ENCODE results near the gene SMPD3.

Gene SMPD3

DNA sequence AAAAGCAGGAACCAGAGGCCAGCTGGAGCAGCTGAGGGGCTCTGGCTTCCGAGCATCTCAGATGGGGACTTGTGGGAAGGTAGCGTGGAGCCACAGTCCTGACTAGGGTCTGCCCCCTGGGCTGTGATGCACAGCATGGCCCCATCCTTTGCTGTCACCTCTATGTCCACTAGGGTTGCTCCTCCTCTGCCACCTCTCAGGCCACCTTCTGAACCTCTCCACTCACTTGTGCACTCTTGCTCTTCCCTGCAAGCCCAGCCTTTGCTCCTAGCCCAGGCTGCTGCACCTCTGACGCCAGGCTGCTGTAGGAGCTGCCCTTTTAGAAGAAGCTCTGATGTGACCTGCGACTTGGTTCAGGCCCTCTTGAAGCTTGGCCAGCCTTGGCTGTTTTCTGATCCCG is 24.3 kb upstream of the SMPD3 start:
- in situ Hi-C loops (cut with MboI; ENCODE audit: low sequenced_read_pairs), result no loop called here

DNA sequence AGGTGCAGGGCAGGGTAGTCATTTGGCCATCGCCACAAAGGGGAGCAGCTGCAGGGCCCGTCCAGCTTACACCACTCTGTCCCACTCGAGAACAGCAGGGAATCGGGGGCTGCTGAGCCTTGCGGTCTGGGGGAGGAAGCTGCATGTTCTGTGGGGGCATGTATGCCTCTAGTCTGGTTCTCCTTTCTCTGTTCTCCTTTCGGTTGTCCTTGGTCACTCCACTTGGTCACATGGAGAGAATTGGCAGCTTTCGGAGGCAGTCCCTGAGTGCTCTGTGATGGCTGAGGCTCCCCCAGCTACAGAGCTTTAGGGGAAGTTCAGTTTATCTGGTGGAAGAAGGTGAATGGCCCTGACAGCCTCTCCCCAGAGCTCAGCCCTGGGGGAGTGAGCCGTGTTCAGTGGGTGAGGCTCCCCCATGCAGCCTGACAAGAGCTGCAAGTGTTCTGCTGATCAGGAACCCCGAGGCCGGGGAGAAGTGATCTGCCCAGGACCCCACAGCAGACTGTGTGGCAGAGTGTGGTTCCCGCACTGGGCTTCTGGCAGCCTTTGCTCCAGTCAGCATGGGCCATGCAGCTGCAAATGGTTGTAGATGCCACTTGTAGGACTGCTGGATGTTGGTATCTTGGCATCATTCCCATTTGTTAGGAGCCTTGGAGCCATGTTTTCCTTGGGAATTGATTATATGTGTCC is 22.3 kb upstream of the SMPD3 start:
- in situ Hi-C loops (cut with MboI; ENCODE audit: low sequenced_read_pairs), result no loop called here

DNA sequence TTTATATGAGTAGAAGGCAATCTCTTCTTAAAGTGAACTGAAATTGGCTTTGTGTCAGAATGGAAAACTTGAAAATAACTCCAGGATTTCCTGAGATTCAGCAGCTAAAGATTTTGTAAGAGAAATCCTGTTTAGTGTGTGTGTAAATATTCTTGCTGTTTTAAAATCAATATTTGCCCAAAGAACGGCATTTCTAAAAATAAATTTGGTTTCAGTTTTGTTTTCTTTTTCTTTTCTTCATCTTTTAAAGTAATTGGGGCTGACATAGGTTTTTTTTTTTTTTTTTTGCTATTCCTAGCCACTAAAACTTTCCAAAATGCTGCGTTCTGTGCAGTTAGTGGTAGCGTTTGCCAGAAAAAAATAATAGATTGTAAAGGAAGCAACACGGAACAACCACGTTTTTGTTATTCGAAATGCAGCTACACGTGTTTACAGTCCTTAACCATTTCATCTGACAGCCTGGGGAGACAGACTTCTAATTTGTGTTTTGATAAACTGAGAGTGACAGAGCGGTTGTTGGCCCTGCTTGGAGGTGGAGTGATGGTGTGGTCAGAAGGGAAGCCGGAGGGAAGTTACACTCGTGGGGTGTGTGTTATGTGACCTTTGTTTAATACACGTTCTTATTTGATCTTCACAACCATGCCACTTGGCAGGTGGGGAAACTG is 21.6 kb upstream of the SMPD3 start:
- in situ Hi-C loops (cut with MboI; ENCODE audit: low sequenced_read_pairs), result no loop called here

DNA sequence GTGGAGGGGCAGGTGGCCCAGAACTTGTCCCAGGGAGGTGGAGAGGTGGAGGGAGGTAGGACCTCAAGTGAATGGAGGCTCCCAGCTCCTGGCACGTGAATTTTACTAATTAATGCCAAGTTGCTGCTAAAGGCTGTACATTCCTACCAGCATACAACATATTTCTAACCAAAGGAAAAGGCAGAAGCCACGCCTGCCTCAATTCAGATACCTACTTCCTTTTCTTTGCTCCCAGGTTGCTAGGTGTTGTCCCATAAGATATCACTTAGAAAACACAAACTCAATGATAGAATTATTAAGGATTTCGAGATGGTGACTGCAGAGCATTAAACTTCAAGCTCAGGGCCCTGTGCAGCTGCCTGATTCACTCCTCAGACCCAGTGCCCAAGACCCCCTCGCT is 20.5 kb upstream of the SMPD3 start:
- in situ Hi-C loops (cut with MboI; ENCODE audit: low sequenced_read_pairs), result no loop called here

DNA sequence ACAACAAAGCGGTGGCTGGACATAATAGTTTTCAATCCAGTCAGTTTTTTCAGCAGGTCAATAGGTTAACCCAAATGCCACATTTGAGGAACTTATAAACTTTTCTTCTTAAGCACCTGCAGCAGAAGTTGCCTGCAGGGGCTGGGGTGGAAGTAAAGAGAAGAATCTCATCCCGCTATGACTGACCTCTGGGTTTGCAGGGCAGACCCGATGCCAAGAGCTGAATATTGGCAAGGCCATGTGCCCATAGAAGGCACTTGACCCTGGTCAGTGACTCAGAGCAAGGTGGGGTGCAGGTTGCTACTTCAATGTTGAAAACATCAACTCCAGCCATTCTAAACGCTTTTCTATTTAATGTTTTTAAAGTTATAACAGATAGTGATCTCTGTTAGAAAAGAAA is 17.9 kb upstream of the SMPD3 start:
- in situ Hi-C loops (cut with MboI; ENCODE audit: low sequenced_read_pairs), result no loop called here

DNA sequence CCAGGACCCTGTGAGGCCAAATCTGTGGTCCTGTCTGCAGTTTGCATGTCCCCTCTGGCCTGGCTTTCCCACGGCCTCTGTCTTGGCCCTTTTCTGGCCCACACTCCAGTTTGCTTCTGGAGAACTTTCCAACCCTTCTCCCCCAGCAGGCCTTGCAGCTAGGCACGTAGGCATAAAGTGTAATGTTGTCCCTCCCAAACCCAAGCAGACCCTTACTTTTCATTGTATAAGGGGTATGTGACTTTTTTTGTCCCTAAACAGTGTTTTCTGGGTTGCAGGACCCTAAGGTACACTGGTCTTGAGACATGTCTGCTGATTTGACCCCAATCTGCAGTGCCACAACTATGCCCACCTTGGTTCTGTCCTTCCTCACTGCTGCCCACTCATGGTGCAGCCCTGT is 15.6 kb upstream of the SMPD3 start:
- in situ Hi-C loops (cut with MboI; ENCODE audit: low sequenced_read_pairs), result no loop called here

DNA sequence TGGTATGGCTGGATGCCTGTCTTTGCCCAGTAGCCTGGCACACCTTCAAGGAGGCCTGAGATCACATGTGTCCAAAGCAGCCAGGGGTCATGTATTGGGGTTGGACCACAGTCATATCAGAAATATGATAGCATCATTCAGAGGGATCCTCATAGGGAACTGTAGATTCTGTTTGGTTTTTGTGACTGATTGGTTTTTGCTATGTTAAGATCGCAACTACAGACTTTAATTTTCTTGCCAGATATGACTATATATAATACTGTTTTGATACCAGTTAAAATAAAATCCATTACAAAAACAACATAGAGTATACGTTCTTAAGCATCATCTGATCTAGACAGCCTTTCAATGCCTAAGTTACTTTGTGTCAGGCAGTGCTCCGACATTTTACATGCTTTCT is 11.8 kb upstream of the SMPD3 start:
- in situ Hi-C loops (cut with MboI; ENCODE audit: low sequenced_read_pairs), result no loop called here

DNA sequence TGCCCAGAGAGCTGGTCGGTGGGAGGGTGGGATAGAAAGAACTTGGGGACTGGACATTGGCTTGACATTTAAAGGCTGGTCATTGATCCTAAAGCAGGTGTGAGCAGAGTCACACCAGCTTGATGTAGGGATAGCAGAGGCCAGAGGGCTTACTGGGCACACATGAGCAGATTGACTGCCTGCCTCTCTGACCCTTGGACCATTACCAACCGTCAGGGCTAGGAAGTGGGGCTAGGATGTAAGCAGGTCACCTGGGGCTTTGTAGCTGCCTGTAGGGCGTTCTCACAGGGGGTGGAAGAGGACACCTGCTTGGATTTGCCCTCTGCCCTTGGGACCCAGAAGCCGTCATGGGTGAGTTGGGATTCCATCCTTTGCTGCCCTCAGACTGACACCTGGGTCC is 11.1 kb upstream of the SMPD3 start:
- in situ Hi-C loops (cut with MboI; ENCODE audit: low sequenced_read_pairs), result no loop called here

DNA sequence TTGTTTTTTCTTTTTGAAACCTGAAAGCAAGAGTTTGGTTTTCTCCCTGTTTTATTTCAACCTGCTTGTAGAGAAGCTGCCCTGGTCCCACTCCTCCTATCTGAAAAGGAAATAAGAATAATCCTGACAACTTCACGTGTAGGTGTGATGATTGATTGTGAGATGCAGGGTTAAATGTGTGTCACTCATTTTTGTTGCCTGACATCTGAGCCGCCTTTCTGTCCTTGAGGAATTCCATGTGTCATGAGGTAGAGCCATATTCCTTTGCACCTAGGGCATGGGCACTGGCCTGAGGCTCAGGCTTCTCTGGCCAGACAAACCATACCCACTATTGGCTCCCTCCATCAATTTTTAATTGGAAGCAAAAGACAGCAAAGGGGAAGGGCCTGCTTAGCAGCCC is 10.2 kb upstream of the SMPD3 start:
- in situ Hi-C loops (cut with MboI; ENCODE audit: low sequenced_read_pairs), result no loop called here

DNA sequence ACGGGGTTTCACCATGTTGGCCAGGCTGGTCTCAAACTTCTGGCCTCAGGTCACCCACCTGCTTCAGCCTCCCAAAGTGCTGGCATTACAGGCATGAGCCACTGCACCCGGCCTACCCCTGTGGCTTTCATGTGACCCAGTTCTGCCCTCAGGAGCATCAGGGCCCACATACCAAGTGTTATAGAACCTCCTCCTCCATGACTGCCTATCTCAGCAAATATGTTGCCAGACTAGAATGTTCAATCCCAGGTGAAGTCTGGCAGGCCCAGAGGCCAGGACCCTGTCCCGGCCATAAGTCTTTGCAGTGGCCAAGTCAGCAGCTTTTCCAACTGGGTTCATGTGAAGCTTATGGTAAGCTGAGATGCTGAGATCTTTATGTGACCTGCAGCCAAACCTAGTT is 9.8 kb upstream of the SMPD3 start:
- in situ Hi-C loops (cut with MboI; ENCODE audit: low sequenced_read_pairs), result no loop called here

DNA sequence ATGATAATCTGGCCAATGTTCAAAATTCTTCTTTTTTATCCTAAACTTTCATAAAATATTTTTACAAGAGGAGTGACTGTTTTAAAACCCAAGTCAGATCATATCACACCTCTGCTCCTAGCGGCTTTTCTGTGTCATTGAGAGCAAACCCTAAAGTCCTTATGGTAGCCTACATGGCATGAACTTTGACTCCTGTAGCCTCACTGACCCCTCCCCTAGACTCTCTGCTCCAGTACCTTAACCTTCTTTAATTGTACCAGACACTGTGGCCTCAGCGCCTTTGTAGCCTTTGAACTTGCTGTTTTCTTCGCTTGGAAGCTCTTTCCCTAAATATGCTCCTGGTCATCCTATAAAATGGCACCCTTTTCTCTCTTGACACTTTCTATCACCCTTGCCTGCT is 7.3 kb upstream of the SMPD3 start:
- in situ Hi-C loops (cut with MboI; ENCODE audit: low sequenced_read_pairs), result no loop called here

DNA sequence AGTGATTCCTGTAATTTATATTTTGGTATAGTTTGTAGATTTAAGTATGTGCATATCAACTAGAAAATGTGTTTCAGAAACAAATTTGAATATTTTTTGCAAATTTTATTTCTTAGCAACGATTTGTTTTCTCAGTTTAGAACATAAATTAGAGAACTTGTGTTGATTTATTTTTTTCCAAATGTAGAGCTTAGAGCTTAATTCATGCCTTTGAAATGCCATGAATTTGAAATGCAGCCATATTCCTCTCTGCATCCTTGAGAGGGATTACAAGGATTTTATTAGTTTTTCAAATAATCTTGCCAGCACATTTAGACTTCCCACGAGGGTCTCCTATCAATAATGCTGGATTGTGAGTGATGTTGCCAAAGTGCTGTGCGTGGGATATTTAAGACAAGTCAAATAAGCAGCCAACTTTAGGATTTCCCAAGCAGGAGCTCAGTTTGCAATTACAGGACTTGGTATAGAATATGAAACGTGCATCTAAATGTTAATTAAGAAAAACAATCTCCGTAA is 6.7 kb upstream of the SMPD3 start:
- in situ Hi-C loops (cut with MboI; ENCODE audit: low sequenced_read_pairs), result no loop called here

DNA sequence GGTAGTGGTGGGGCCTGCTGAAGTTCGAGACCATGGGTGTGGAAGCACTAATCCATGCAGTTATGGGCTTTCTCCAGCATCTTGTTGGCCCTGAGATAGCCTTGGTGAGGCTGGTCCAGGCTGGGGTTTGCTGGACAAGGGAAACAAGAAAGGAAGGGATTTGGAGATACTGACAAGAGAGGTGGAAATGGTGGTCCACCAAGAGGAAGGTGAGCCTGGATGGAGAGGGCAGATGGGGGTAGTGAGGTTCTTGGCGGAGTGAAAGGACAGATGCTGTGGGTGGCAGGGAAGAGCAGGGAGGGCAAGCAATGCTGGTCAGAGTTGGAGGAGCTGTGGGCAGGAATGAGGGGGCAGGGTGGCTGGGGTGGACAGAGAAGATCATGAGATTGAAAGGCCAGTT is 5.5 kb upstream of the SMPD3 start:
- in situ Hi-C loops (cut with MboI; ENCODE audit: low sequenced_read_pairs), result no loop called here

DNA sequence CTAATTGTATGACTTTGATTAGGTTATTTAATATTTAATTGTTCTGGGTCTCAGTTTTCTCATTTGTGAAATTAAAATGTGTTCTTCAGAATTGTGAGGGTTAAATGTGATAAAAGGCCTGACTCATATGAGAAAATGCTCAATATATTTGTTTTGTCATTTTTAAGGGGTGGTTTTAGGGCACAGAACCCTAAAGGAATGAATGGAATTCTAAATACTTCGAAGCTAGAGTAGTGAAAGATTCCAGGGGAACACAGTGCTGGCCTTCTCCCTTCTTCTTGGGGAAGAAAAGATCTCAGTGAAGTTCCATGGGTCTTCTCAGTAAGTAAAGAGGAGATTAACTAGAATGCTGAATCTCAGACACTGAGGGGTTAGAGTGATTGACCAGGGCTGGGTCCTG is 3.9 kb upstream of the SMPD3 start:
- in situ Hi-C loops (cut with MboI; ENCODE audit: low sequenced_read_pairs), result no loop called here

DNA sequence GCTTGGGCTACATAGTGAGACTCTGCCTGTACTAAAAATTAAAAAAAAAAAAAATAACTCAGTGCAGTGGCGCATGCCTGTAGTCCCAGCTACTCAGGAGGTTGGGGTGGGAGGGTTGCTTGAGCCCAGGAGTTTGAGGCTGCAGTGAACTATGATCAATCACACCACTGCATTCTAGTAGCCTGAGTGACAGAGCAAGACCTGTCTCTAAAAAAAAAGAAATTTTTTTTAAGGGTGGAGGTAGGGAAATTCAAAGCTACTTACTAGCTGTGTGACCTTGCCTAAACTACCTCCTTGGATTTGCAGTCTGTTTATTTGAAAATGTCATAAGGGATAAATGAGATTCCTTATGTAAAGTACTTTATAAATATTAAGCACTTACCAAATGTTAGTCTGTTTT is 3.4 kb upstream of the SMPD3 start:
- in situ Hi-C loops (cut with MboI; ENCODE audit: low sequenced_read_pairs), result no loop called here

DNA sequence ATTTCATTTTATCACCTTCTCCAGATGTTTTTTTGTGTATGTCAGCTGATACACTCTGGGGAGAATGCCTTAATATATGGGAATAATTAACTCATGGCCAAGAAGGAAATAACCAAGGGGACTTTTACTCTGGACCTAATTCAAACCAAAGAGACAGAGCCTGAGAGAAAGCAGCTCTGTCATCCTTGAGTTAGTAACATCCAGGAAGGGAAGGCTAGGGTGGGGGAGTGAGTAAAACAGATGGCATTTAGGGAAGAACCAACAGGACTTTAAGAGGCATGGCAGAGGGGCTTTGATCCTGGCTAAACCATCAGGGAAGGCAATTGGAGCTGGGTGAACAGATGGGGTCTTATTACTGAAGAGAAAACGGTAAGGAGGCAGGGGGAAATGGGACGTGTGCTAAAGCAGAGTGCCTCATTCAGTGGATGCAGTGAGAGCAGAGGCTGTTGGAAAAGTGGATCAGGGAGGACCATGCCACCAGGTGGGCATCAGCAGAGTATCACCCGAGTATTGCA is 2.5 kb upstream of the SMPD3 start:
- in situ Hi-C loops (cut with MboI; ENCODE audit: low sequenced_read_pairs), result no loop called here

DNA sequence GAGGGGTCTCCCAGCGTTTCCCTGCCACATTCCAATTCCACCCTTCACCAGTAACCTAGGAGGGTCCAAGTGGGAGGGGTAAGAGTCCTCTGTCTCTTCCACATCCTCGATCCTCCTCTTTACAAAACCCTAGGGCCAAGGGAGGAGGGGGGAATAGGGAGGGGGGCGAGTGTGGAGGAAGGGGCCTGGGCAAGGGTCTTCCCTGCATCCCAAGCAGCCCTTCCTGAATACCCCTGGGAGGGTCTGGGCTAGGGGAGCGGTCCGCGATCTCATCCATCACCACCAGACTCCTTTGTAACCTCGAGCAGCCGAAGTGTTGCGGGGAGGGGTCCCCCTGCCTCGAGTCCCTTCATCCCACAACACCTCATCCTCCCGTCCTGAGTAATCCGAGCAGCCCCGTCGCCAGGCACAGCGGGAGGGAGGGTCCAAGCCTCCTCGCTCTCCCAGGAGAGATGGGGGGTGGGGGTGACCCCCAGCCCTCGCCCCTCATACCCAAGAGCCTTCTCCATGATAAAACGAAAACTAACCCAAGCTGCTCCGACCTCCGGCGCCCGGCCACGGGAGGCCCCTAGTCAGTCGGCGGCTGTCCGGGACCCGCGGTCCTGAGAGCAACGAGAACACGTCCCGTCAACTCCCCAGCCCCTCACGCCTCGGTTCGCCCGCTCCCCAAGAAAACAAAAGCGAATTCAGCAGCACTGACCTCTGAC is 502 bp downstream of the SMPD3 start:
- in situ Hi-C loops (cut with MboI; ENCODE audit: low sequenced_read_pairs), result no loop called here

DNA sequence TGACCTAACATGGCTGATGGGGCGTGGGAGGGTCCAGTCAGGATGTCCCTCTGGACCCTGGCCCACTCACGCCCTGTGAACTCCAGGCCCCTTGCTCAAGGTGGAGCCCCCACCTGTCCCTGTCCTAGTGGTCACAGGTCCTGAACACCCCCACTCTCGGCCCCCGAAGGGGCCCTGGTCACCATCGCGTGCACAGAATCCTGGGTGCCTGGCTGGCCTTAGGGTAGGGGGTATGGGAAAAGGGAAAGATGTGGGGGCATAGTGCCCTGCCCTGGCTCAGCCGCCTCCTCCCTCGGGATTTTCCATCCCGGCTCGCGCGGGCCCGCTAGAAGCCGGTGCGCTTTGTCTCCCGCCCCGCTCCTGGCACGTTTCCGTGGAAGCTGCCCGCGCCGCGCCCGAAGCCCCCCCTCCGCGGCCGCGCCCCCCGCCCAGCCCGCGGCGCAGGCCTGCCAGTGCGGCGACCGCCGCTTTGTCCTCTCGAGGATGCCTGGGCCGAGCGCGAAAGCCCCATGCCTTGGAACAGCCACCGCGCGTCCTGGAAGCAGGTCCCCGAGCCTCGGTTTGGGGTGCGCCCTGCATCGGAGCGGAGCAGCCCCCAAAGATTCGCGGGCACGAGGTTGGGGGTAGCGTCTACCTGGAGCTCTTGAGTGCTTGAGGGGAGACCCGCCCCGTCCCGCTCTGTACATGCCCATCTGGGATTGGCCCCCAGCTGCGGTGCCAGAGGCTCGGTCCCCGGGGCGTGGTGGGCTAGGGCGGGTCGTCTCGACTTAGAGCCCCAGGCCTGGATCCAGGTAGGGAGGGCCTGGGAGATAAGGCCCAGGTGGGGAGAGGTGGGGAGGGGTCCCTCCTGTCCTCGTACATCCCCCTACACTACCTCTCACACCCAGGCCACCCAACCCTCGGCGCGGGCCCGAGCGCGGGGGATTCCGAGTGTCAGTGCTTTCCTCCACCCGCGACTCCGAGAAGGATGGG is 1.3 kb downstream of the SMPD3 start:
- in situ Hi-C loops (cut with MboI; ENCODE audit: low sequenced_read_pairs), result no loop called here

DNA sequence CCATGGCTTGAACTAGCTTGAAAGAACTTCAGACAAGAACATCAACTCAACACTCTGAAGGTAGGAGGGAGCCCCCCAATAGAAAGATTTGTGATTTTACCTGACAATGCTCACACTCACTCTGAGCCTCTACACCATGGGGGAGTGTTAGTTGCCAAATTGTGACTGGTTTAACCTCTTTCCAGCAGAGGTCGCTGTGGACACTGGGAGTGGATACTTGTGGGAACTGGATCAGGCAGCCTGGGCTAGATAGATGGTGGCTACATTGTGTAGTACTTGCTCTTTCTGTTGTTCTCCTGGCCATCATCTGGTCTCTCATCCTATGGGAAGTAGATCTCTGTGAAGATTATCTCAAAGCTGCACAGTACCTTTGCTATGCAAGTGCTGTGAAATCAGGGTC is 2.9 kb downstream of the SMPD3 start:
- in situ Hi-C loops (cut with MboI; ENCODE audit: low sequenced_read_pairs), result no loop called here

DNA sequence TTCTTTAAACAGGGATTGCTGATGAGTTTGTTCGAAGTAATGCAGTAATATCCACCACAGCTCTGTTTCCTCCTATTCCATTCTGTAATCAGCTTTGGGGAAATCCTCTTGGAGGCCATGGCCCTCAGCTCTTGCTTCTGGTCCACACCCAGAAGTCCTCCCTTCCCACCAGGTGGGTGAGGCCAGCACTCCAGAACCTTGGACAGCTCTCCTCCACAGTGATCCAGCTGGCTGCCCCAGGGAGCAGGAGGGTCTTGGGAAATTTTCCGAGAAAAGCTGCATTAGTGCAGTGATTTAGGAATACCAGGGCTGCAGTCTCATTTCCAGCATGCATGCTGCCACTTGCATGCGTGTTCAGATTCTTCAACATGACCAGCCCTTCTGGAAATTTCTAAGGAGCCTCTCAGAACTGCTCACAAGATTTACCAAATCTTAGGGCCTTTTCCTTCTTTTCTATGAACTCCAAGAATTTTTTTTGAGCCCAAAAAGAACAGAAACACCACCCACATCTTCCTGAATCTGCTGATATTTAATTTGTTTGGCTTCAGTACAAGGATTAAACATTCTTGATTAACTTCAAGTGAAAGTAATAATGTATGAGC is 4.2 kb downstream of the SMPD3 start:
- in situ Hi-C loops (cut with MboI; ENCODE audit: low sequenced_read_pairs), result no loop called here

All from hTERT RPE-1 (cell line).